Stimulated activated naive CD8-positive, alpha-beta T cell treated with anti-CD3 and anti-CD28 coated beads, Interleukin-15, amount 100 ng/mL, for 72 hours (primary cell): ENCODE results near the gene CAAP1.

ENCODE experiments used
- ATAC-seq: fragments of 150-1000 bp; cut with Tn5 transposase; 2 replicates; pipeline ENCODE4 v1.10.0; 2021; ENCODE audit warnings: mild to moderate bottlenecking, moderate library complexity
- DNase-seq, 2 donors: peaks; one replicate each; pipeline ENCODE4 v3.0.0; 2021 to 2022
- H3K27ac Mint-ChIP-seq, 2 donors: one replicate each; pipeline ENCODE4 v1.8.0; 2022; ENCODE audit warnings: mild to moderate bottlenecking in 2 of 2, mixed read lengths in 2 of 2, moderate library complexity in 2 of 2
- H3K27me3 Mint-ChIP-seq: one replicate; pipeline ENCODE4 v1.8.0; 2022; ENCODE audit warnings: mixed read lengths
- H3K4me1 Mint-ChIP-seq: one replicate; pipeline ENCODE4 v1.8.0; 2022; ENCODE audit warnings: mild to moderate bottlenecking, mixed read lengths
- H3K4me3 Mint-ChIP-seq, 2 donors: one replicate each; pipeline ENCODE4 v1.8.0; 2022; ENCODE audit warnings: mild to moderate bottlenecking in 2 of 2, mixed read lengths in 2 of 2, moderate library complexity in 1 of 2
- H3K9me3 Mint-ChIP-seq, 2 donors: one replicate each; pipeline ENCODE4 v1.8.0; 2022; ENCODE audit warnings: mixed read lengths in 2 of 2

The CAAP1 gene

GRCh38 chr9:26800322-26800721 is 92.3 kb downstream of the CAAP1 start:
- no peak overlapping the region for H3K27ac Mint-ChIP-seq
- DNase-seq (no peak), ATAC-seq (no peak)
- H3K27me3 Mint-ChIP-seq, result no peaks in the 10 kb centered on the region
- no peaks in the 10 kb centered on the region for H3K4me1 Mint-ChIP-seq
- no peaks in the 10 kb centered on the region for H3K9me3 Mint-ChIP-seq
- no peak overlapping the region for H3K4me3 Mint-ChIP-seq

- H3K4me3 Mint-ChIP-seq, result no peak overlapping the region
- no peak overlapping the region for H3K27ac Mint-ChIP-seq
- peaks cover 10 to 11% of the 10 kb centered on the region in 2 donors for H3K9me3 Mint-ChIP-seq
- H3K27me3 Mint-ChIP-seq, result no peaks in the 10 kb centered on the region
- ATAC-seq (no peak), DNase-seq (no peak)
- H3K4me1 Mint-ChIP-seq, result no peaks in the 10 kb centered on the region
Observed at GRCh38 chr9:26791274-26791673, 101.3 kb downstream of the CAAP1 start.
